Measurements from ENCODE around the gene RCE1.

Gene RCE1

GRCh38 chr11:66885469-66885868 lies 42.2 kb downstream of the RCE1 start:
- no peak for ATAC-seq
- TF ChIP-seq BACH2 (CRISPR knock-in tag; IDR thresholded peaks at IDR 0.05; ENCODE audit: borderline replicate concordance) (no peak), CSRNP3 (CRISPR knock-in tag; IDR thresholded peaks at IDR 0.05) (no peak), POU6F1 (CRISPR knock-in tag; IDR thresholded peaks at IDR 0.05; ENCODE audit: borderline replicate concordance, low read depth) (no peak)

GRCh38 chr11:66885950-66886440 lies 42.8 kb downstream of the RCE1 start:
- TF ChIP-seq ZFP30 (CRISPR knock-in tag; IDR thresholded peaks at IDR 0.05), result no peak
- TF ChIP-seq CSRNP3 (CRISPR knock-in tag; IDR thresholded peaks at IDR 0.05), result no peak
- TF ChIP-seq CSDC2 (CRISPR knock-in tag; IDR thresholded peaks at IDR 0.05), result no peak
- no peak for TF ChIP-seq BACH2 (CRISPR knock-in tag; IDR thresholded peaks at IDR 0.05; ENCODE audit: borderline replicate concordance)
- no peak for TF ChIP-seq TSHZ2 (CRISPR knock-in tag; IDR thresholded peaks at IDR 0.05)
- TF ChIP-seq RARB (CRISPR knock-in tag; IDR thresholded peaks at IDR 0.05), result no peak
- TF ChIP-seq ISL1 (CRISPR knock-in tag; IDR thresholded peaks at IDR 0.05), result no peak
- TF ChIP-seq TCF4 (CRISPR knock-in tag; IDR thresholded peaks at IDR 0.05; ENCODE audit: borderline replicate concordance), result no peak
- TF ChIP-seq ZNF70 (CRISPR knock-in tag; IDR thresholded peaks at IDR 0.05), result no peak
- no peak for TF ChIP-seq ZC3H10 (CRISPR knock-in tag; IDR thresholded peaks at IDR 0.05)
- TF ChIP-seq TOX (CRISPR knock-in tag; IDR thresholded peaks at IDR 0.05; ENCODE audit: borderline replicate concordance), result no peak
- no peak for TF ChIP-seq POU6F1 (CRISPR knock-in tag; IDR thresholded peaks at IDR 0.05; ENCODE audit: borderline replicate concordance, low read depth)
- TF ChIP-seq GLIS3 (CRISPR knock-in tag; IDR thresholded peaks at IDR 0.05), result no peak
- no peak for TF ChIP-seq ZNF565 (CRISPR knock-in tag; conservative IDR thresholded peaks at IDR 0.05; ENCODE audit: low read depth)
- no peak for TF ChIP-seq CREB5 (CRISPR knock-in tag; IDR thresholded peaks at IDR 0.05; ENCODE audit: low read depth)
- TF ChIP-seq ZFP3 (CRISPR knock-in tag; IDR thresholded peaks at IDR 0.05), result no peak
- TF ChIP-seq PATZ1 (CRISPR knock-in tag; IDR thresholded peaks at IDR 0.05; ENCODE audit: borderline replicate concordance), result no peak
- ATAC-seq, result no peak; the same call in 2 of the 3 replicates

Data from SK-N-SH treated with all-trans-retinoic acid at 6 μM for 48 hours (cell line).